Measurements from ENCODE around the gene KIF2A.

GRCh38 chr5:62289813-62290212 lies 16.2 kb upstream of the KIF2A start:
- TF ChIP-seq TAF1 (IDR thresholded peaks at IDR 0.05; ENCODE audit: low read depth, low read length) (no peak), POLR2A (IDR thresholded peaks at IDR 0.05; ENCODE audit: low read depth, low read length) (no peak), POLR2AphosphoS5 (IDR thresholded peaks at IDR 0.05; ENCODE audit: low read depth, low read length) (no peak), POU2F2 (IDR thresholded peaks at IDR 0.05; ENCODE audit: low read depth, low read length) (no peak), SPI1 (IDR thresholded peaks at IDR 0.05; ENCODE audit: low read depth, low read length) (no peak)
